ENCODE results near the gene ZNF579.

GRCh38 chr19:55581823-55582223, 1.2 kb upstream of the ZNF579 start:
- TF ChIP-seq POLR2A (IDR thresholded peaks at IDR 0.05) (no peak), POLR2AphosphoS5 (IDR thresholded peaks at IDR 0.05) (no peak)
- TF ChIP-seq, protein P1, sequence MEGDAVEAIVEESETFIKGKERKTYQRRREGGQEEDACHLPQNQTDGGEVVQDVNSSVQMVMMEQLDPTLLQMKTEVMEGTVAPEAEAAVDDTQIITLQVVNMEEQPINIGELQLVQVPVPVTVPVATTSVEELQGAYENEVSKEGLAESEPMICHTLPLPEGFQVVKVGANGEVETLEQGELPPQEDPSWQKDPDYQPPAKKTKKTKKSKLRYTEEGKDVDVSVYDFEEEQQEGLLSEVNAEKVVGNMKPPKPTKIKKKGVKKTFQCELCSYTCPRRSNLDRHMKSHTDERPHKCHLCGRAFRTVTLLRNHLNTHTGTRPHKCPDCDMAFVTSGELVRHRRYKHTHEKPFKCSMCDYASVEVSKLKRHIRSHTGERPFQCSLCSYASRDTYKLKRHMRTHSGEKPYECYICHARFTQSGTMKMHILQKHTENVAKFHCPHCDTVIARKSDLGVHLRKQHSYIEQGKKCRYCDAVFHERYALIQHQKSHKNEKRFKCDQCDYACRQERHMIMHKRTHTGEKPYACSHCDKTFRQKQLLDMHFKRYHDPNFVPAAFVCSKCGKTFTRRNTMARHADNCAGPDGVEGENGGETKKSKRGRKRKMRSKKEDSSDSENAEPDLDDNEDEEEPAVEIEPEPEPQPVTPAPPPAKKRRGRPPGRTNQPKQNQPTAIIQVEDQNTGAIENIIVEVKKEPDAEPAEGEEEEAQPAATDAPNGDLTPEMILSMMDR (IDR thresholded peaks at IDR 0.05 in 8 of 11, conservative IDR thresholded peaks at IDR 0.05 in 3 of 11) = no peak
